GM21447 (cell line): ENCODE results near the gene DPYSL4.
A peak's percentile ranks its signal among the peaks of the same experiment; 100 is the strongest.
"Not testable (repeated sequence)": the region's sequence is repeated elsewhere in the genome, so short reads cannot be mapped to it uniquely, and the experiment has no call there.

Experiments used
- ATAC-seq: cut with Tn5 transposase; IDR thresholded peaks from one replicate; pipeline ENCODE4 v1.9.1; 2021; ENCODE audit not compliant: unreplicated experiment

Gene DPYSL4

GRCh38 chr10:132149271-132149670, 37.5 kb upstream of the DPYSL4 start:
- ATAC-seq: no peak

- no peak for ATAC-seq
Measured at GRCh38 chr10:132149917-132150316, 36.8 kb upstream of the DPYSL4 start.

- no peak for ATAC-seq
Measured at GRCh38 chr10:132150777-132151176, 36.0 kb upstream of the DPYSL4 start.

GRCh38 chr10:132151286-132151950, 35.3 kb upstream of the DPYSL4 start:
- ATAC-seq: no peak

- ATAC-seq: no peak
Measured at GRCh38 chr10:132151951-132152505, 34.7 kb upstream of the DPYSL4 start.

GRCh38 chr10:132152896-132153580, 33.7 kb upstream of the DPYSL4 start:
- ATAC-seq: no peak

- ATAC-seq: no peak
Measured at GRCh38 chr10:132153616-132154217, 33.0 kb upstream of the DPYSL4 start.

- ATAC-seq: no peak
Measured at GRCh38 chr10:132154440-132154839, 32.3 kb upstream of the DPYSL4 start.

GRCh38 chr10:132154931-132155330, 31.8 kb upstream of the DPYSL4 start:
- ATAC-seq: no peak

GRCh38 chr10:132155723-132156381, 30.9 kb upstream of the DPYSL4 start:
- no peak for ATAC-seq

GRCh38 chr10:132156382-132156781, 30.4 kb upstream of the DPYSL4 start:
- ATAC-seq: no peak

- ATAC-seq: no peak
Measured at GRCh38 chr10:132157101-132157500, 29.6 kb upstream of the DPYSL4 start.

GRCh38 chr10:132158122-132158741, 28.5 kb upstream of the DPYSL4 start:
- ATAC-seq: no peak

GRCh38 chr10:132158823-132159222, 27.9 kb upstream of the DPYSL4 start:
- no peak for ATAC-seq

GRCh38 chr10:132159302-132160230, 27.2 kb upstream of the DPYSL4 start:
- not testable (repeated sequence) for ATAC-seq

GRCh38 chr10:132160231-132160630, 26.5 kb upstream of the DPYSL4 start:
- not testable (repeated sequence) for ATAC-seq

- ATAC-seq: not testable (repeated sequence)
Measured at GRCh38 chr10:132160834-132161622, 25.7 kb upstream of the DPYSL4 start.

GRCh38 chr10:132162021-132162531, 24.7 kb upstream of the DPYSL4 start:
- peak; percentile 52 for ATAC-seq
